ENCODE measurements around the gene C17orf107. TPM values are rescaled to one million over a fixed set of nuclear protein-coding genes. Genes with fewer than 3 reads are reported as not detected.

Gene C17orf107
- total and polyA plus RNA-seq, 2 of the 13 experiments (the other 11 are each of a cell fraction or from before 2014, with no cell fraction given), result 0.20 to 0.59 TPM

DNA sequence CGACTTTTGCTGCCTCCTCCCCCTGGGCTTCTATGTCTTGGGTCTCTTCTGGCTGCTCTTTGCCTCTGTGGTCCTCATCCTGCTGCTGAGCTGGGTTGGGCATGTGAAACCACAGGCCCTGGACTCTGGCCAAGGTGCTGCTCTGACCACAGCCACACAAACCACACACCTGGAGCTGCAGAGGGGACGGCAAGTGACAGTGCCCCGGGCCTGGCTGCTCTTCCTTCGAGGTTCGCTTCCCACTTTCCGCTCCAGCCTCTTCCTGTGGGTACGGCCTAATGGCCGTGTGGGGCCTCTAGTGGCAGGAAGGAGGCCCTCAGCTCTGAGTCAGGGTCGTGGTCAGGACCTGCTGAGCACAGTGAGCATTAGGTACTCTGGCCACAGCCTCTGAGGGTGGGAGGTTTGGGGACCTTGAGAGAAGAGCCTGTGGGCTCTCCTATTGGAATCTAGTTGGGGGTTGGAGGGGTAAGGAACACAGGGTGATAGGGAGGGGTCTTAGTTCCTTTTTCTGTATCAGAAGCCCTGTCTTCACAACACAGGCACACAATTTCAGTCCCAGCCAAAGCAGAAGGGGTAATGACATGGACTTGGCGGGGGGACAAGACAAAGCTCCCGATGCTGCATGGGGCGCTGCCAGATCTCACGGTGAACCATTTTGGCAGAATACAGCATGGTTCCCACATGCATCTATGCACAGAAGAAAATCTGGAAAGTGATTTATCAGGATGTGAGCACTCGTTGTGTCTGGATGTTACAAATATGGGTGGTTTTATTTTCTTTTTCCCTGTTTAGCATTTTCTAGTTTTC is 35.0 kb downstream of the C17orf107 start (continued):
- TF ChIP-seq RFXAP (CRISPR knock-in tag; IDR thresholded peaks at IDR 0.05; ENCODE audit: borderline replicate concordance) (no peak), ZNF143 (CRISPR knock-in tag; IDR thresholded peaks at IDR 0.05) (no peak), ZNF451 (CRISPR knock-in tag; IDR thresholded peaks at IDR 0.05) (0 out of 2 replicates have a peak, but pooled peaks have one; percentile 54), ZBTB21 (CRISPR knock-in tag; IDR thresholded peaks at IDR 0.05) (no peak), TBX3 (IDR thresholded peaks at IDR 0.05; ENCODE audit: borderline replicate concordance) (no peak), ZSCAN30 (CRISPR knock-in tag; IDR thresholded peaks at IDR 0.05) (no peak), KAT8 (CRISPR knock-in tag; IDR thresholded peaks at IDR 0.05) (0 out of 2 replicates have a peak, but pooled peaks have one; percentile 42), ZNF296 (CRISPR knock-in tag; conservative IDR thresholded peaks at IDR 0.05) (no peak), ZNF329 (CRISPR knock-in tag; IDR thresholded peaks at IDR 0.05; ENCODE audit: low read depth) (no peak), AGO2 (optimal IDR thresholded peaks at IDR 0.05; ENCODE audit: low read depth, low read length) (peak; percentile 90), ZNF24 (IDR thresholded peaks at IDR 0.05) (no peak), ZSCAN25 (CRISPR knock-in tag; IDR thresholded peaks at IDR 0.05) (no peak)
- TF ChIP-seq, protein P1, sequence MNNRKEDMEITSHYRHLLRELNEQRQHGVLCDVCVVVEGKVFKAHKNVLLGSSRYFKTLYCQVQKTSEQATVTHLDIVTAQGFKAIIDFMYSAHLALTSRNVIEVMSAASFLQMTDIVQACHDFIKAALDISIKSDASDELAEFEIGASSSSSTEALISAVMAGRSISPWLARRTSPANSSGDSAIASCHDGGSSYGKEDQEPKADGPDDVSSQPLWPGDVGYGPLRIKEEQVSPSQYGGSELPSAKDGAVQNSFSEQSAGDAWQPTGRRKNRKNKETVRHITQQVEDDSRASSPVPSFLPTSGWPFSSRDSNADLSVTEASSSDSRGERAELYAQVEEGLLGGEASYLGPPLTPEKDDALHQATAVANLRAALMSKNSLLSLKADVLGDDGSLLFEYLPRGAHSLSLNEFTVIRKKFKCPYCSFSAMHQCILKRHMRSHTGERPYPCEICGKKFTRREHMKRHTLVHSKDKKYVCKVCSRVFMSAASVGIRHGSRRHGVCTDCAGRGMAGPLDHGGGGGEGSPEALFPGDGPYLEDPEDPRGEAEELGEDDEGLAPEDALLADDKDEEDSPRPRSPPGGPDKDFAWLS (CRISPR knock-in tag; IDR thresholded peaks at IDR 0.05; ENCODE audit: borderline replicate concordance), result no peak
- TF ChIP-seq, protein P2, sequence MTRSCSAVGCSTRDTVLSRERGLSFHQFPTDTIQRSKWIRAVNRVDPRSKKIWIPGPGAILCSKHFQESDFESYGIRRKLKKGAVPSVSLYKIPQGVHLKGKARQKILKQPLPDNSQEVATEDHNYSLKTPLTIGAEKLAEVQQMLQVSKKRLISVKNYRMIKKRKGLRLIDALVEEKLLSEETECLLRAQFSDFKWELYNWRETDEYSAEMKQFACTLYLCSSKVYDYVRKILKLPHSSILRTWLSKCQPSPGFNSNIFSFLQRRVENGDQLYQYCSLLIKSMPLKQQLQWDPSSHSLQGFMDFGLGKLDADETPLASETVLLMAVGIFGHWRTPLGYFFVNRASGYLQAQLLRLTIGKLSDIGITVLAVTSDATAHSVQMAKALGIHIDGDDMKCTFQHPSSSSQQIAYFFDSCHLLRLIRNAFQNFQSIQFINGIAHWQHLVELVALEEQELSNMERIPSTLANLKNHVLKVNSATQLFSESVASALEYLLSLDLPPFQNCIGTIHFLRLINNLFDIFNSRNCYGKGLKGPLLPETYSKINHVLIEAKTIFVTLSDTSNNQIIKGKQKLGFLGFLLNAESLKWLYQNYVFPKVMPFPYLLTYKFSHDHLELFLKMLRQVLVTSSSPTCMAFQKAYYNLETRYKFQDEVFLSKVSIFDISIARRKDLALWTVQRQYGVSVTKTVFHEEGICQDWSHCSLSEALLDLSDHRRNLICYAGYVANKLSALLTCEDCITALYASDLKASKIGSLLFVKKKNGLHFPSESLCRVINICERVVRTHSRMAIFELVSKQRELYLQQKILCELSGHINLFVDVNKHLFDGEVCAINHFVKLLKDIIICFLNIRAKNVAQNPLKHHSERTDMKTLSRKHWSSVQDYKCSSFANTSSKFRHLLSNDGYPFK (CRISPR knock-in tag; IDR thresholded peaks at IDR 0.05; ENCODE audit: borderline replicate concordance), result no peak
- TF ChIP-seq, protein P3, sequence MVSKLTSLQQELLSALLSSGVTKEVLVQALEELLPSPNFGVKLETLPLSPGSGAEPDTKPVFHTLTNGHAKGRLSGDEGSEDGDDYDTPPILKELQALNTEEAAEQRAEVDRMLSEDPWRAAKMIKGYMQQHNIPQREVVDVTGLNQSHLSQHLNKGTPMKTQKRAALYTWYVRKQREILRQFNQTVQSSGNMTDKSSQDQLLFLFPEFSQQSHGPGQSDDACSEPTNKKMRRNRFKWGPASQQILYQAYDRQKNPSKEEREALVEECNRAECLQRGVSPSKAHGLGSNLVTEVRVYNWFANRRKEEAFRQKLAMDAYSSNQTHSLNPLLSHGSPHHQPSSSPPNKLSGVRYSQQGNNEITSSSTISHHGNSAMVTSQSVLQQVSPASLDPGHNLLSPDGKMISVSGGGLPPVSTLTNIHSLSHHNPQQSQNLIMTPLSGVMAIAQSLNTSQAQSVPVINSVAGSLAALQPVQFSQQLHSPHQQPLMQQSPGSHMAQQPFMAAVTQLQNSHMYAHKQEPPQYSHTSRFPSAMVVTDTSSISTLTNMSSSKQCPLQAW (CRISPR knock-in tag; IDR thresholded peaks at IDR 0.05), result peak; percentile 23; the same call in 1 of the 2 replicates
- TF ChIP-seq, protein P4, sequence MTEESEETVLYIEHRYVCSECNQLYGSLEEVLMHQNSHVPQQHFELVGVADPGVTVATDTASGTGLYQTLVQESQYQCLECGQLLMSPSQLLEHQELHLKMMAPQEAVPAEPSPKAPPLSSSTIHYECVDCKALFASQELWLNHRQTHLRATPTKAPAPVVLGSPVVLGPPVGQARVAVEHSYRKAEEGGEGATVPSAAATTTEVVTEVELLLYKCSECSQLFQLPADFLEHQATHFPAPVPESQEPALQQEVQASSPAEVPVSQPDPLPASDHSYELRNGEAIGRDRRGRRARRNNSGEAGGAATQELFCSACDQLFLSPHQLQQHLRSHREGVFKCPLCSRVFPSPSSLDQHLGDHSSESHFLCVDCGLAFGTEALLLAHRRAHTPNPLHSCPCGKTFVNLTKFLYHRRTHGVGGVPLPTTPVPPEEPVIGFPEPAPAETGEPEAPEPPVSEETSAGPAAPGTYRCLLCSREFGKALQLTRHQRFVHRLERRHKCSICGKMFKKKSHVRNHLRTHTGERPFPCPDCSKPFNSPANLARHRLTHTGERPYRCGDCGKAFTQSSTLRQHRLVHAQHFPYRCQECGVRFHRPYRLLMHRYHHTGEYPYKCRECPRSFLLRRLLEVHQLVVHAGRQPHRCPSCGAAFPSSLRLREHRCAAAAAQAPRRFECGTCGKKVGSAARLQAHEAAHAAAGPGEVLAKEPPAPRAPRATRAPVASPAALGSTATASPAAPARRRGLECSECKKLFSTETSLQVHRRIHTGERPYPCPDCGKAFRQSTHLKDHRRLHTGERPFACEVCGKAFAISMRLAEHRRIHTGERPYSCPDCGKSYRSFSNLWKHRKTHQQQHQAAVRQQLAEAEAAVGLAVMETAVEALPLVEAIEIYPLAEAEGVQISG (CRISPR knock-in tag; IDR thresholded peaks at IDR 0.05), result 0 out of 2 replicates have a peak, but pooled peaks have one; percentile 31
- TF ChIP-seq, protein P5, sequence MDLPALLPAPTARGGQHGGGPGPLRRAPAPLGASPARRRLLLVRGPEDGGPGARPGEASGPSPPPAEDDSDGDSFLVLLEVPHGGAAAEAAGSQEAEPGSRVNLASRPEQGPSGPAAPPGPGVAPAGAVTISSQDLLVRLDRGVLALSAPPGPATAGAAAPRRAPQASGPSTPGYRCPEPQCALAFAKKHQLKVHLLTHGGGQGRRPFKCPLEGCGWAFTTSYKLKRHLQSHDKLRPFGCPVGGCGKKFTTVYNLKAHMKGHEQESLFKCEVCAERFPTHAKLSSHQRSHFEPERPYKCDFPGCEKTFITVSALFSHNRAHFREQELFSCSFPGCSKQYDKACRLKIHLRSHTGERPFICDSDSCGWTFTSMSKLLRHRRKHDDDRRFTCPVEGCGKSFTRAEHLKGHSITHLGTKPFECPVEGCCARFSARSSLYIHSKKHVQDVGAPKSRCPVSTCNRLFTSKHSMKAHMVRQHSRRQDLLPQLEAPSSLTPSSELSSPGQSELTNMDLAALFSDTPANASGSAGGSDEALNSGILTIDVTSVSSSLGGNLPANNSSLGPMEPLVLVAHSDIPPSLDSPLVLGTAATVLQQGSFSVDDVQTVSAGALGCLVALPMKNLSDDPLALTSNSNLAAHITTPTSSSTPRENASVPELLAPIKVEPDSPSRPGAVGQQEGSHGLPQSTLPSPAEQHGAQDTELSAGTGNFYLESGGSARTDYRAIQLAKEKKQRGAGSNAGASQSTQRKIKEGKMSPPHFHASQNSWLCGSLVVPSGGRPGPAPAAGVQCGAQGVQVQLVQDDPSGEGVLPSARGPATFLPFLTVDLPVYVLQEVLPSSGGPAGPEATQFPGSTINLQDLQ (CRISPR knock-in tag; IDR thresholded peaks at IDR 0.05), result no peak

Data from HepG2 (cell line).